Body of pancreas (tissue), 4 donors: ENCODE results near the gene ZNF540. TPM values are rescaled to one million over a fixed set of nuclear protein-coding genes. Genes with fewer than 3 reads are reported as not detected.

Experiments used
- ATAC-seq: fragments of 150-250 bp; one replicate; pipeline ENCODE4 v1.9.1; 2016
- DNase-seq, 4 donors: peaks; one replicate each; pipeline ENCODE4 v3.0.0-alpha.2; 2019
- H3K27ac ChIP-seq, 4 donors: fragments of 200-600 bp; sonication (generic); 1 replicate in 3 of 4; 2 replicates in 1 of 4; pipeline versions ENCODE4 v1.5.1 to v1.6.1; 2016 to 2019; ENCODE audit warnings: mild to moderate bottlenecking in 1 of 4, mixed read lengths in 1 of 4, moderate library complexity in 1 of 4
- H3K27me3 ChIP-seq, 2 donors: fragments of 200-600 bp; sonication (generic); one replicate each; pipeline ENCODE4 v1.6.0; 2016; ENCODE audit warnings: mild to moderate bottlenecking in 1 of 2
- H3K36me3 ChIP-seq, 2 donors: fragments of 200-600 bp; sonication (generic); replicated peaks in 1 of 2; 2 replicates each; pipeline ENCODE4 v1.5.1; 2016; ENCODE audit warnings: low read depth in 2 of 2; ENCODE audit not compliant: insufficient read depth in 1 of 2
- H3K4me1 ChIP-seq: fragments of 200-600 bp; sonication (generic); one replicate; pipeline ENCODE4 v1.6.0; 2016
- H3K4me3 ChIP-seq, 2 donors: fragments of 200-600 bp; sonication (generic); 1 replicate in 1 of 2; 2 replicates in 1 of 2; pipeline ENCODE4 v1.5.1; 2016 to 2019
- H3K9me3 ChIP-seq, 3 donors: fragments of 200-600 bp; sonication (generic); 1 replicate in 2 of 3; 2 replicates in 1 of 3; pipeline ENCODE4 v1.5.1; 2016
- CTCF ChIP-seq, 7 experiments: fragments of 450-650 bp in 4 of 7; fragments of 200-600 bp in 3 of 7; sonication (generic) in 3 of 7; IDR thresholded peaks; one replicate each; pipeline ENCODE4 v1.5.1; 2016 to 2019; ENCODE audit warnings: antibody characterized with exemption in 7 of 7
- POLR2A ChIP-seq, 3 donors: fragments of 450-650 bp; IDR thresholded peaks; one replicate each; pipeline ENCODE4 v1.6.1; 2016; ENCODE audit warnings: antibody characterized with exemption in 3 of 3, mild to moderate bottlenecking in 2 of 3
- WGBS, 2 donors: methylation state at CpG; one replicate each; pipeline ENCODE4 v1.1.5; 2017; 5-methylcytosine and 5-hydroxymethylcytosine counted together
- intact Hi-C: fragments of 100-400 bp; cut with DNase I; formaldehyde crosslinking; loops from one replicate; pipeline ENCODE4 v1.15.1; 2023
- total RNA-seq, 2 donors: library from RNA; depleted of rRNA; stranded (reverse); fragments of >200 nt; gene quantifications; one replicate each; pipeline ENCODE4 v1.1.0, GENCODE V29; 2016

Gene ZNF540
- total RNA-seq, 2 donors from 2014 or later, result 2.6 to 6.5 TPM

- Histone ChIP-seq H3K27me3 (no peaks in the 10 kb centered on the region), H3K4me1 (no peaks in the 10 kb centered on the region), H3K9me3 (peaks cover 0 to 64% (median 11%) of the 10 kb centered on the region in 3 donors), H3K27ac (no peak overlapping the region), H3K4me3 (no peak overlapping the region), H3K36me3 (peaks cover 8 to 10% of the 10 kb centered on the region in 2 donors)
- ATAC-seq (no peak), DNase-seq (no peak)
- TF ChIP-seq POLR2A (IDR thresholded peaks at IDR 0.05) (no peak), CTCF (IDR thresholded peaks at IDR 0.05) (no peak)
- intact Hi-C loops, result no loop called here
- 92 to 97% methylated on average over 11 of the region's 11 CpGs for WGBS, 2 donors
Observed at GRCh38 chr19:37635076-37636056, 40.7 kb downstream of the ZNF540 start.

- ATAC-seq, result no peak
- Histone ChIP-seq H3K36me3 (no peaks in the 10 kb centered on the region), H3K9me3 (no peaks in the 10 kb centered on the region), H3K27ac (peak overlapping the region in 3 of 4 donors; percentile 71 to 94 (median 90)), H3K4me1 (peaks cover 12% of the 10 kb centered on the region), H3K27me3 (no peaks in the 10 kb centered on the region), H3K4me3 (peak overlapping the region in 1 of 2 donors; percentile 87)
- no peak for DNase-seq
- intact Hi-C loops, result loop anchor here (10.0 kb wide), 1 partner anchor 59 kb away; the partner anchor contains the start of genes ZNF540 and ZNF571
- no peak for TF ChIP-seq CTCF (IDR thresholded peaks at IDR 0.05)
- no peak for TF ChIP-seq POLR2A (IDR thresholded peaks at IDR 0.05)
- 2 to 4% methylated on average over 5 of the region's 5 CpGs for WGBS, 2 donors
Observed at GRCh38 chr19:37654118-37654517, 59.4 kb downstream of the ZNF540 start.

- H3K9me3 ChIP-seq, result no peaks in the 10 kb centered on the region
- H3K36me3 ChIP-seq, result no peaks in the 10 kb centered on the region
- TF ChIP-seq POLR2A (IDR thresholded peaks at IDR 0.05) (no peak), CTCF (IDR thresholded peaks at IDR 0.05) (no peak)
- intact Hi-C loops, result loop anchor here (10.0 kb wide), 1 partner anchor 60 kb away; the partner anchor contains the start of genes ZNF540 and ZNF571
- DNase-seq (peak in 3 of 4 donors; percentile 3 to 53 (median 16)), ATAC-seq (peak; percentile 38)
- peaks cover 12% of the 10 kb centered on the region for H3K4me1 ChIP-seq
- peak overlapping the region; percentile 47 to 87 for H3K4me3 ChIP-seq
- peak overlapping the region; percentile 60 to 94 (median 80) for H3K27ac ChIP-seq
- H3K27me3 ChIP-seq, result no peaks in the 10 kb centered on the region
- WGBS, 2 donors, result 0 to 1% methylated on average over 8 to 40 of the region's 40 CpGs
Observed at GRCh38 chr19:37654629-37655300, 60.1 kb downstream of the ZNF540 start.

- H3K27ac ChIP-seq, result peak within 1 kb of the TSS; percentile 60 to 94 (median 80)
- intact Hi-C loops, result loop anchor here (10.0 kb wide), 1 partner anchor 60 kb away; the partner anchor contains the start of genes ZNF540 and ZNF571
- 0% methylated on average over 10 to 16 of the region's 34 CpGs for WGBS, 2 donors
Observed at GRCh38 chr19:37655301-37655688, 60.6 kb downstream of the ZNF540 start, which contains the start of gene ZFP30. Gene ZFP30, minus strand, starts transcription at chr19:37655465. Its CDS starts 7,643 bp downstream, at chr19:37647822.

More at GRCh38 chr19:37655301-37655688, 60.6 kb downstream of the ZNF540 start, which contains the start of gene ZFP30:
- peak; percentile 84 to 89 (median 85) for DNase-seq
- Histone ChIP-seq H3K4me1 (peaks cover 12% of the 10 kb centered on the region), H3K4me3 (peak within 1 kb of the TSS; percentile 47 to 87), H3K36me3 (no peaks in the 10 kb centered on the region), H3K9me3 (no peaks in the 10 kb centered on the region), H3K27me3 (no peaks in the 10 kb centered on the region)
- peak in 2 of 3 donors; percentile 66 to 72 for TF ChIP-seq POLR2A (IDR thresholded peaks at IDR 0.05)
- no peak for TF ChIP-seq CTCF (IDR thresholded peaks at IDR 0.05)
- peak; percentile 89 for ATAC-seq
